CD4-positive, alpha-beta T cell treated with Interleukin-12 subunit alpha and Interleukin-12 subunit beta, for 1 hour (primary cell): ENCODE data around the gene RAB11FIP3.
"Not testable (repeated sequence)": the region's sequence is repeated elsewhere in the genome, so short reads cannot be mapped to it uniquely, and the experiment has no call there.

ENCODE experiments used
- DNase-seq: peaks from one replicate; pipeline ENCODE4 v3.0.0-alpha.2; 2020

Gene RAB11FIP3

DNA sequence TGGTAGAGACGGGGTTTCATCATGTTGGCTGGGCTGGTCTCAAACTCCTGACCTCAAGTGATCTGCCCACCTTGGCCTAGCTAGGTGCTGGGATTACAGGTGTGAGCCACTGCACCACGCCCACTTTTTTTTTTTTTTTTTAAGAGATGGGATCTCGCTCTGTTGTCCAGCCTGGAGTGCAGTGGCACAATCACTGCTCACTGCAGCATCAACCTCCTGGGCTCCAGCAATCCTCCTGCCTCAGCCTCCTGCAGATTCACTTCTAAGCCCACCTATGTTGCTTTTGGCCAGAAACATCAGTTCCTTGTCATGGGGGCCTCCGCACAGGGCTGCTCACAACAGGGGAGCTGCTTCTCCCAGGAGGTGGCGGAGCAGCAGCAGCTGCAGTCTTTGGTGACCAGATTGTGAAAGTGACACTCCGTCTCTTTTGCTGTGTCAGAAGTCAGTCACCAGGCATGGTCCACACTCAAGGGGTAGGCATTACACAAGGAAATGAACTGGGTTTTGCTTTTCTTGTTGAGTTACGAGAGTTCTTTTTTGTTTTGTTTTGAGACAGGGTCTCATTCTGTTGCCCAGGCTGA, 32.9 kb upstream of the RAB11FIP3 start:
- no peak for DNase-seq

- DNase-seq = no peak
These were observed 29.2 kb upstream of the RAB11FIP3 start for GRCh38 chr16:396199-396598.

GRCh38 chr16:396605-397004, 28.8 kb upstream of the RAB11FIP3 start:
- DNase-seq = no peak

DNA sequence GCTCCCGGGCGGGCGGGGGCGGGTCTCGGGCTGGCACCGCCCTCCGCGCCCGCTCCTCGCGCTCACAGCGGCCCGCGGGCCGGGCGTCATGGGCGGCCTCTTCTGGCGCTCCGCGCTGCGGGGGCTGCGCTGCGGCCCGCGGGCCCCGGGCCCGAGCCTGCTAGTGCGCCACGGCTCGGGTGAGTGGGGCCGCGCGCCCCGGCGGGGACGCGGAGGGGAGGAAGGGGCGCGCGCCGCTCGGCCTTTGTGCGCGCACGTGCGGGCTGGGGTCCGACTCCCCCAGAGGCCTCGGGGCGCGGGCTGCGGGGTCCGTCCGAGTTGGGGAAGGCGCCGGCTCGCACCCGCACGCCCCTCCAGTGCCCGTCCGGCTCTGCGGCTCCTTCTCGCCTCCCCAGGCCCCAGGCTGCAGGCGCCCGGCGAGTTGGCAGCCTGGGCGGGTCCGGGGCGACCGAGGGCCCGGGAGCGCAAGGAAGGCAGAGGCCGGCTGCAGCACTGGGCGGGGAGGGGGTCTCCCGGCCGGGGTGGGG, 28.3 kb upstream of the RAB11FIP3 start, which contains the start of gene NME4:
Gene NME4, plus strand, starts transcription at position 65 of the 527 bp plus-strand sequence. Its CDS starts 24 bp downstream, at position 89.
- peak; percentile 34 for DNase-seq

- DNase-seq = peak; percentile 21
These were observed 27.6 kb upstream of the RAB11FIP3 start for GRCh38 chr16:397736-398332.

GRCh38 chr16:398561-399339, 26.7 kb upstream of the RAB11FIP3 start:
- no peak for DNase-seq

DNA sequence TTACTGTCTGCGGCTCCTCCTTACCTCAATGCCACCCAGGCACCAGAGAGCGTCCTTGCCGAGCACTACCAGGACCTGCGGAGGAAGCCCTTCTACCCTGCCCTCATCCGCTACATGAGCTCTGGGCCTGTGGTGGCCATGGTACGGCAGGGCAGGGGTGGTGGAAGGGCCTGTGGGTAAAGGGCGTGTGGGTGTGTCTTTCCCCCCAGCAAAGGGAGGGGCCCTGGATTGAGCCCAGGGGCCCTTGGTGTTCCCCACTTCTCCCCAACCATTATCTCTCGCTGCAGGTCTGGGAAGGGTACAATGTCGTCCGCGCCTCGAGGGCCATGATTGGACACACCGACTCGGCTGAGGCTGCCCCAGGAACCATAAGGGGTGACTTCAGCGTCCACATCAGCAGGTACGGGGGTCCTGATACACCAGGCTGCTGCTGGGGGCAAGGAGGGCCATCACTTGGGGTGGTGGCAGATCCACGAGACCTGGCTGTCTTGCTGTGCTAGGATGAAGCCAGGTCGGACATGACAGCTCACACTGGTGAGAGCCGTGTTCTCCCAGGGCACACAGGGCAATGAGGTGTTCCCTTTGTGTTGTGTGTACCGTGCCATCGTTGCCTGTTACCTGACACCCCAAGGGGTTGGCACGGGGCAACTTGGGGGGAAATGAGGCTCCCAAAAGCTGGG, 26.0 kb upstream of the RAB11FIP3 start:
- no peak for DNase-seq

- DNase-seq = no peak
These were observed 25.3 kb upstream of the RAB11FIP3 start for GRCh38 chr16:400061-400591.

DNA sequence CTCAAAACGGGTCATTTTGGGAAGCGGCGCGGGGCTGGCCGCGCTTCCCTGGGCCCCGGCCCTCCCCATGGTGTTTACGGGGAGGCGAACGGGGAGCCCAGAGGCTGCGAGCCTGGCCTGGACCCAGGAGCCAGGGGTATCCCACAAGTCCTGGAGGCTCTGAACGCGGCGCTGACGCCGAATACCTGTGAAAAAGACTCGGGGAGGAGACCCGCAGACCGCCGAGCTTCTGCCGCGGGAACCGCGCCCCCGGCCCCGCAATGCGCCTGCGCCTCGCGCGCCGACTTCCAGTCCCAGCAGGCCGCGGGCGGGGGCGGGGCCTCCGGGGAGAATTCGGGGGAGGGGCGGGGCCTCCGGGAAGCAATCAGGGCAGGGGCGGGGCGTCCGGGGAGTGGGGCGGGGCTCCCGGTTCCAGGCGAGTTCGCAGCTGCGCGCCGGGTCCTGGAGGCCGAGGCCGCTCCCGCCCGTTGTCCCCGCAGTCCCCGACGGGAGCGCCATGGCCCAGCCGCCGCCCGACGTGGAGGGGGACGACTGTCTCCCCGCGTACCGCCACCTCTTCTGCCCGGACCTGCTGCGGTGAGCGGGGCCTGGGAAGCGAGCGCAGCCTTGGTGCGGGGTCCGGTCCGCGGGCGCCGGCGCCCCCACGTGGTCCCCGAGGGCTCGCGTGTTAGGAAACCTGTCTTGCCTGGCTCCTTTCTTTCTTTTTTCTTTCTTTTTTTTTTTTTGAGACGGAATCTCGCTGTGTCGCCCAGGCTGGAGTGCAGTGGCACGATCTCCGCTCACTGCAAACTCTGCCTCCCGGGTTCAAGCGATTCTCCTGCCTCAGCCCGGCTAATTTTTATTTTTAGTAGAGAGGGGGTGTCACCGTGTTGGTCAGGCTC, 23.7 kb upstream of the RAB11FIP3 start, which contains the start of gene DECR2:
Gene DECR2, plus strand, starts transcription at position 418 of the 881 bp plus-strand sequence. Its CDS starts 79 bp downstream, at position 497.
- peak; percentile 96 for DNase-seq

DNA sequence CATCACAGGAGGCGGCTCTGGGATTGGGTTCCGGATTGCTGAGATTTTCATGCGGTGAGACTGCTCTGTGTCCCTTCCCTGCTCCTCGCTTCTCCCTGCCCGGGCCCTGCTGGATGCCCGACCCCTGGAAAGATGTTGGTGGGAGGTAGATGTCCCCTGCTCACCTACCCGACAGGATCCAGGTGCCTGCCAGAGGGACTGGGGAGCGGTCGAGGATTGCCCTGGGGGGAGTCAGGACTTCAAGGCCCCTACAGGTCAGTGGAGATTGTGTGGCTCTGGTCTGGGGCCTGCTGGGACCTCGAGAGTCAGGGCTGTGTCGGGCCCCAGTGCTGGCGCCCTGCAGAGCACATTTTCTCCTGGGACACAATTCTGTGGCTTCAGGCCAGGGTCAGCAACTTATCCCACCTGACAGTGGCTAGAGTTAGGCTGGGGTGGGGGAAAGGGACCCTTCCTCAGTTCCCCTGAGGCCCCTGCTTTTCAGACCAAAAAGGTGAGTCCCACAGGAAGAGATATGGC, 20.4 kb upstream of the RAB11FIP3 start:
- DNase-seq = no peak

DNA sequence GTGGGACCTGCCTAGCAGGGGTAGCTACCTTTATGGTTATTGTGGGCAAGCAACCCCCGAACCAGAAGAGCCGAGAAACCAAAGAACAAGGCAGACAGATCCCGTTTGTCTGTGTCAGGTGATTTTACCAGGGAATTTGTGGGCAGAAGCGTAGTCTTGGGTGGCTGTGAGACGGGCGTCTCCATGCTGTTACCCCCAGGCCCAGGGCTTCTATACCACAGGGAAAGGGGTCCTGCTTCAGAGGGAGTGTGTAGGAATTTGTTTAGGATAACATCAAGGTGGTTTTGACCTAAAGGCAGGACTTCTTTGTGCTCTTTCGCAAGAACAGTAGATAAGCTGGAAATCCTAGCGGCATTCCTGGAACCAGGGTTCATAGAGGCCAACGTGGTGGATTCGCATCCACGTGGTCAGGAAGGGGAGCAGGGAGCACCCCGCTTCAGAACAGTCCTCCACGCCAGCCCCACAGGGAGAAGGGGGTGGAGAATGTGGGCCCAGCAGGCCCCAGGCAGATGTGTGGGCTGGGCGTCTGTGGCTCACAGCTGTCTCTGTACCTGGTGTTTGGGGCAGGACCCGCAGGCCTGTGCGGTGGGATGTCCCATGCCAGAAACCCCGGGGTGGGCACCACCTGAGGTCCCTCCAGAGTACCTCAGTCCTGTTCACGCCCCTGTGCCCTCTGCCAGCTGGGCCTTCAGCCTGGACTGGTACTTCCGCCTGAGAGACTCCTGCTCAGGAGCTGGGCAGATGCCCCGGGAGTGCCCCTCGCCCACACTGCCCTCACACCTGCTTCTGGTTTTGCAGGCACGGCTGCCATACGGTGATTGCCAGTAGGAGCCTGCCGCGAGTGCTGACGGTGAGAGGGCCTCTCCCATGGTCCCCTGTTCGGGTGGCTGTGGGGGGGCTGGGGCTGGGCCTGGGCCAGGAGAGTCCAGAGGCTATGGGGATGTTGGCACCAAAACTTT, 19.6 kb upstream of the RAB11FIP3 start:
- no peak for DNase-seq

DNA sequence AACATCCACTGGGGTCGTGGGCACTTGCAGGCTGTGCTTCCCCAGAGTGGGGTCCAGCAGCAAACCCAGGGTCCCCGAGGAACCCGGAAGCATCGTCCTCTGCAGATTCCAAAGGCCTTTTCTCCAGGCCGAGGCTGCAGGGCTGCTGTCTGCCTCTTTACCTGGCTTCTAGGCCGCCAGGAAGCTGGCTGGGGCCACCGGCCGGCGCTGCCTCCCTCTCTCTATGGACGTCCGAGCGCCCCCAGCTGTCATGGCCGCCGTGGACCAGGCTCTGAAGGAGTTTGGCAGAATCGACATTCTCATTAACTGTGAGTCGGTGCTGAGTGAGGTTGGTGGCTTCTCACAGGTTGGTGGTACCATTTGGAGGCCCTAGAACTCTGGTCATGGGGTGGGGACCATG, 18.2 kb upstream of the RAB11FIP3 start:
- DNase-seq = no peak

DNA sequence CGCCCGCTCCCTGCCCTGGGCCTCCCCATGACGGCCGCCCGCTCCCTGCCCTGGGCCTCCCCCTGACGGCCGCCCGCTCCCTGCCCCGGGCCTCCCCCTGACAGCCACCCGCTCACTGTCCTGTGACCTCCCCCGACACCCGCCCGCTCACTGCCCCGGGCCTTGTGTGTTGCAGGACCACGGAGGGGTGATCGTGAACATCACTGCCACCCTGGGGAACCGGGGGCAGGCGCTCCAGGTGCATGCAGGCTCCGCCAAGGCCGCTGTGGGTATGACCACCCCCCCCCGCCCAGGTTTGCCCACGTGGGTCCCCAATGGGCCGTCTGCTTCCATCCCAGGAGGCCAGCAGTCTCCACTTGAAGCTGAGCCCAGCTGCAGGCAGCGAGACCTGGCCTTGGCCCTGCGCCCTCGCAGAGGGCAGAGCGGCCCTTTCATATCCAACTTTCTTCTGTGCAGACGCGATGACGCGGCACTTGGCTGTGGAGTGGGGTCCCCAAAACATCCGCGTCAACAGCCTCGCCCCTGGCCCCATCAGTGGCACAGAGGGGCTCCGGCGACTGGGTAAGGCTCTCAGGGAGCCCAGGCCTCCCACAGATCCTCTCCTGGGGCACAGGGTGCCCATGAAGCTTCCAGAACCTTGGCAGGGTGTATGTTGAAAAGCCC, 14.8 kb upstream of the RAB11FIP3 start:
- DNase-seq = no peak

DNA sequence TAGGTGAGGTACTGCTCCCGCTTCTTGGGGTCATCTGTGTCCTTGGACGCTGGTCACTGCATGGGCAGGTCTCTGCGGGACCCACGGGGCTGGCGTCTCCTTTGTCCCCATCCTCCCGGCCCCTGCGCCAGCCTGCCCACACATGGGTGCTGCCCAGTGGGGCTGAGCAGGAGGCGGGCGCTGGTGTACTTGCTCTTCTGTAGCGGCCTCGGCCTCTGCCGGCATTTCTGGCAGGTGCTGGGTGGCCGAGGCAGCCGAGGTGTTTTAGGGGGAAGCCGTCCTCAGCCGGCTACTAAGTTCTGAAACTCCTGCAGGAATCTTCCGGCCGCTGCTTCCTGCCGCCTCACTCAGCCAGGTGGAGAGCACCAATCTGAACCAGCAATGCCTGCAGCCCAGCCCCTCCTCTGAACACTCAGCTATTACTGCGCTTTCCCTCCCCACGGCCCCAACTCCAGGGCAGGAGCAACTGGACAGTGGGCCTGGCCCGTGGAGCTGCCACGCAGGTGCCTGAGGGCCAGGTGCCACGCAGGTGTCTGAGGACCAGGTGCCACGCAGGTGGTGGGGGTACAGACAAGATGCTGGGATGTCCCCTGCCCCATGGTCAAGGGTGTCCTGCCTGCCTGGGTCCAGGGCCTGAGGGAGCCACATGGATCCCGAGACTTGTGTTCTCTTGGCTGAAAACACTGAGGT, 13.7 kb upstream of the RAB11FIP3 start:
- no peak for DNase-seq

DNA sequence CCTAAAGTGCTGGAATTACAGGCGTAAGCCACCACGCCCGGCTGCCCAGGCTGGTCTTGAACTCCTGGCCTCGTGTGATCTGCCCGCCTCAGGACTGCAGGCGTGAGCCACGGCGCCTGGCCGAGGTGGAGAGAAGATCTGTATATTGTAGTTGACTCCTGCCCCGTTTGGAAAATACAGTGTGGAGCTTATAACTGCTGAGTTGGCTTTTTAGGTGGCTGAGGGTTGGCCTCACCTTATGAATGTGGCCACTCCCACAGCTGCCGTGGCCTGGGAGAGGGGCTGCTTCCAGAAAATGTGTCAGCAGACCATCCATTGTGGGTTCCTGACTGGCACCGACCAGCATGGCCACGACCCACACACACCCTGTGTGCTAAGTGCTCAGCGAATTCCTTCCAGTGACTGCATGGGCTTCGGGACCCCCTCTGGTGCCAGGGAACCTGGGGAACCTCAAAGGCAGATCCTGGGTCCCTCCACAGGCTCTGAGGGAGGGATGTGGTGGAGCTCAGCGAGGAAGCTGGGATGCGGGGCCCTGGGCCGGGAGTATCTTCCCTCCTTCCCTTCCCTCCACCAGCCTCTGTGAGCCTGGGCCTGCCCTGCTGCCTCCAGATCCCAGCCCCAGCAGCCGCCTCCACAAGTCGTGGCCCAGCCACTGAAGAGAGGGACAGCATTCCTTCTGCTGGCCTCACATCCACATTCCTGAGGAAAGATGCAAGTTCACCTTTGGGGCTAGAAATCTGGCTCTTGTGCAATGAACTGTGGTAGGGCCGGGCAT, 10.9 kb upstream of the RAB11FIP3 start:
- DNase-seq = no peak

- not testable (repeated sequence) for DNase-seq
These were observed 10.3 kb upstream of the RAB11FIP3 start for GRCh38 chr16:415170-415498.

DNA sequence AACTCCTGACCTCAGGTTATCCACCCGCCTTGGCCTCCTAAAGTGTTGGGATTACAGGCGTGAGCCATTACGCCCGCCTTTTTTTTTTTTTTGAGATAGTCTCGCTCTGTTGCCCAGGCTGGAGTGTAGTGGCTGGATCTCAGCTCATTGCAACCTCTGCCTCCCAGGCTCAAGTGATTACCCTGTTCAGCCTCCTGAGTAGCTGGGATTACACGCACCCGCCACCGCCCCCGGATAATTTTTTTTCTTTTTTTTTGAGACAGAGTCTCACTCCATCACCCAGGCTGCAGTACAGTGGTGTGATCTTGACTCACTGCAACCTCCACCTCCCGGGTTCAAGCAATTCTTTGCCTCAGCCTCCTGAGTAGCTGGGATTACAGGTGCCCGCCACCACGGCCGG, 3.3 kb upstream of the RAB11FIP3 start:
- DNase-seq = not testable (repeated sequence)

- DNase-seq = no peak
These were observed 1.3 kb upstream of the RAB11FIP3 start for GRCh38 chr16:424033-424622.
